Suppressor macrophage treated with lipopolysaccharide for 1 hour (primary cell): ENCODE data around the gene KLF12.

ENCODE experiments used
- DNase-seq, 3 donors: peaks; one replicate each; pipeline ENCODE4 v3.0.0-alpha.2; 2020 to 2022

The KLF12 gene

DNA sequence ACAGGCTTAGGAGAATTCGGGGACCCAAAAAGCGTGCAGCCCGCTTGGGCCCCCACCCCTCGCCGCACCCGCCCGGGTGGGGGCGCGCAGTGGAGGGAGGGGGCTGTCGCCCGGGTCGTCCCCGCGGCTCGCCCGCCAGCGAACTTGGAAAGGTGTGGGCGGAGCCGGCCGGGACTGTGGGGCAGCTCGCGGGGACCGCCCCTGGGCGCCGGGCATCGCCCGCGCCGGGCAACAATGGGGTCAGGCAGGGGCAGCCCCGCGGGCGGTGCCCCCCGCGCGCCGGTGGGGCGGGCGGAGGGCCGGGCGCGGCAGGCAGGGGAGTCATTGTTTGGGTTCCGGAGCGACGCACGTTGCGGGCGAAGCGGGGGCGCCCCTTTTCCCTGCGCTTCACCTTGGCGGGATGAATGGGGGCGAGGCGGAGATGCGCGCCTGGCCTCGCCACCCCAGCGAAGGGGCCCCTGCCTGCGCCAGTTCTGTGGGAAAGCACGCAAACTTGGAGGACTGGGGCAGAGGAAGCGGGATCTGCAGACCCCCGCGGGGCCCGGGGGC, 647 bp upstream of the KLF12 start:
- peak in 2 of 3 donors; percentile 39 to 50 for DNase-seq

DNA sequence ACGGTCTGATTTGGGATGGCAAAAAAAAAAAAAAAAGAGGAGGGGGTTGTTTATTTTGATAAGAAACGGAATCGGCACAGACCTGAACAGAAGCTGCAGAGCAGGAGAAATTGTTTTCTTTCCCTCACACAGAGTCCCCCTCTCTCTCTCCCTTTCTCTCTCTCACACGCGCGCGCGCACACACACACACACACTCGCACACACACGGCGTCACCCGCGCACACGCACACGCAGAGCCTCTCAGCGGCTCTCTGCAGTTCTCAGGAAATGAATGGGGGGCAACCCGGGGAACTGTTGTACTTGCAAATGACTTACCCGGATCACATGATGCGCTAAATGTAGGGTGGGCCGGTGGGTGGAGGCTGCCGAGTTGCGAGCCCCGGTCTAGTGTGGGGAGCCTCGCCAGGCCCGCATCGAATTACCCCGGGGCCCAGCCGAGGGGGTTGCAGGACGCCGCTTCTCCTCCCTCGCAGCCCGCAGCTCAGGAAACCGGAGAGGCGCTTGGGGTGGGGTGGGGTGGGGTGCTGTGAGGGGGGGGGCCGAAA, 475 bp downstream of the KLF12 start:
- DNase-seq, result peak; percentile 35 to 49 (median 48)

DNA sequence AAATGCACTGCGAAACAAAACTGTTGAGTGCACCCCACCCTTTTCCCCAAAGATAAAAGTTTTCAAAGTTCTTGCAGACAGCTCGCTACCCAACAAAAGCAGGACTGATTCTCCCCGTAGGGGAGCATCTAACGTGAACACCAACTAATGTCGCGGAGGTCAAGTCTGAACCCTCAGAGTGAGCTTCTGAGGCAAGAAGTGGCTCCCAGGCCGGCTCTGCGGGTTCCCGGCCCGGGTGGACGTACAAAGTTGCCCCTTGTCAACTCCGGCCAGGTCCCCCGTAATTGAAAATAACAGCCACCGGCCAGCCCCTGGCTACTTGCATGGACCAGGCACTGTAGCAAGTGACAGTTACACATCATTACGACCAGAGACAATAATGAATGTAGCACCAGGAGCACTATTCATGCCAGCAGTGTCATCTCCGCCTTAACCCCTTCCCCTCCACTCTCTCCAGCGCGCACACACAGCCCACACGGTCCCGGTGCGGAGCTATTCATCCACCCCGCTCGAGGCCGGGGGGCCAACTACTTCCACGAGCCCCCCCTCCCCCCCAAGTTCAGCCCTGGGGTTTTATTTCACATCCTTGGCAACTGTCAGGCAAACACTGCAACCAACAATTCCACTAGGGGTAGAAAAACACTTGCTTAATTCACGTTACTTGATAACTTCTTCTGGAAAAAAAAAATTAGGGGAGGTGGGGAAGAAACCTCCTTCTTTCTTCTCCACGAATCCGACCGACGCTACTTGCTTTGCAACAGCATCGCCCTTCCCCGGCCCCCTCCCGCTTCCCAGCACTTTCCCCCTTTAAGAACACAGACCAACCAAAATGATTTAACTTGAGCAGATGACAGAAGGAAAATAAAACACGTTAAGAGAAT, 1.2 kb downstream of the KLF12 start:
- DNase-seq, result peak in 2 of 3 donors; percentile 2 to 7

DNA sequence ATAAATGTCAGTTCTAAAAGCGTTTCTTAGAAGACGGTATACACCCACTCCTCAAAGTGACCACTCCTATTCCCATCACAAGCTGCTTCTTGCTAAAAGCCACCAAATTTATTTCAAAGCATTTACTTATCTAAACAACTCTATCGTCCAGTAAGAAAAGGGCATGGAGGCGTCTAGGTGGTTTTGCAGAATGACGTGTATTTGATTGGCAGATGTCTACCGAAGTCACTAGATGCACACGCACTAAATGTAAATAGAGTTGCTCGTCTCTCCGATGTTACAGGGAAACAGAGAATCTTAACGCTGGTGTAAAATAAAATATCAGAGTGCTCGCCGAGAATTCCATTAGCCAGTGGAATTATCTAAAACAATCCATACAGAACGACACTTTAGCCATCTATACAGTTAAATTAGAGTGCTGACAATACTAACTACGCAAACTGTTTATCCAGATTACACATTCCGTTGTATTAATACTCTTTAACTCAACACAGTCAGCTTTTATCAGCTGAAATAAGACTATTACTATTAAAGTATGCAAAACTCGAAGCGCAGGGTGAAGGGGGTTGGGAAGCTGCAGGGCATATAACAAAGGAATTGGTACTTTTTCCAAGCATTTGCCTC, 1.9 kb downstream of the KLF12 start:
- DNase-seq, result no peak

DNA sequence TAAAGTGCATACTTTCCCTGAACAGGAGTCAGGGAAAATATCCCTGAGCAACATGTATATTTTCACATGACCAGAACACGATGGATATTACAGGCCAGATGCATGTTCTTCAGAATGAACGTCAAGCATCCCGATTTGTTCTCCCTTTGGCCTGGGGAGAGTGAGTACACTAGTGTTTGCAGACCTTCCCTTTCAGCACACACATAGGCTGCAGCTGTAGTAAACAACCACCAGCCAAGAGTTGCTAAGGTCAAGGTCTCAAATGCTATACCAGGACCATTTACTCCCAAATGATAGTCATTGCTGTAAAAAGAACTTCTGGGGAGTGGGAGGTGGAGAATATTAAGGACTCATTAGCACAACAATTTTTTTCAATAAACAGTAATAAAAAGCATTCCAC, 3.0 kb downstream of the KLF12 start:
- no peak for DNase-seq

DNA sequence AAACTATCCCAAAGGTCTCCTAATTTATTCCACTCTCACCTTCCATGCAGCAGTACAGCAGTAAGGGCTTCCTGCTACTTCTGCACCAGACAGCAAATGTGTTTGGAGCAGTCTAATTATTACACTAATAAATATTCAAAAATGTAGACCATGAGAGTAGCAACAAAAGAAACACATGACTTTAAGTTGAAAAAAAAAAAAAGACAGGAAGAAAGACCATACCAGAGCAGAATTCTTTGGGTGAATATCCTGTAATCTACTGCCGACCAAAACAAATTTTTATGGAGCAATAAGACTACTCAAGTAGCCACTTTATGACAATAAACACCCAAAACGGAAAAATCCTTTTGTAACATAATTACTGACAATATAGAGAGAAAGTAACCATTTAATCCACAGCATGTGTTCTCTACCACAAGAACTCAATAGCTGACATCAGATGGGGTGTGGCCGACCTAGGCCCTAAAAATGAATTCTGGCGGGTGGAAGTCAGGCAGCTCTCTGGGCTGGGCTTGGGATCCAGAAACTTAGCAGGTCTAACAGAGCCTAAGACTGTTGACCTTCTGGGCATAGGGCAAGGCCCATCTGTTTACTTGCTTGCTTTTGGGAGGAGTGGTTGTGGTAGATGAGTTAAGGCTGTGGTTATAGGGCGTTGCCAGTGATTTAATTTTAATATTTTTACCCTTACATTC, 4.6 kb downstream of the KLF12 start:
- DNase-seq, result no peak

DNA sequence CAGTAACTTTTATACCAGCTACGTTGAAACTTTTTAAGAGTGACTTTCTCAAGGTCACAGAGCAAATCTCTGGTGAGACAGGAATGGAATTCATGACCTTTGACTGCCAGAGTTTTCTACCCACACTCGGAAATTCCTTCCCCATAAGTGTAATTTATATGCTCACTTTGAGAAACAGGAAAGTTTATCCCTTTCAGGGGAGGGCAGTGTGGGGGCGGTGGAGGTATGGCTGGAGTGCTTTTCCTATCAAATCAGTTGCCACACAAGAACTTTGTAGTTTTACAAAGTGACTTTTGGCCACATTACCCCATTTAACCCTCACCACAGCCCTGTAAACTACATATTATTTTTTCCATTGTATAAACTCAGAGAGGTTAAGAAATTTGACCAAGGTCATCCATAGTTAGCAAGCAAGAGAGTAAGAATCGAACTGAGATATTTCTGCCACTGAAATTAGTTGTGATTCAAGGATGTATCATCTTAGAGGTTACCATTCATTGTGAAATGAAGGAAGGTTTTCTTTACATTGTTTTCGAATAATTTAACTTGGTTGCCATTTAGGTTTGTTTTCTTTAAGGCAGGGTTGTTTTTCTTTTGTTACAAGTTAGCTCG, 5.9 kb downstream of the KLF12 start:
- DNase-seq, result peak in 2 of 3 donors; percentile 6 to 10

DNA sequence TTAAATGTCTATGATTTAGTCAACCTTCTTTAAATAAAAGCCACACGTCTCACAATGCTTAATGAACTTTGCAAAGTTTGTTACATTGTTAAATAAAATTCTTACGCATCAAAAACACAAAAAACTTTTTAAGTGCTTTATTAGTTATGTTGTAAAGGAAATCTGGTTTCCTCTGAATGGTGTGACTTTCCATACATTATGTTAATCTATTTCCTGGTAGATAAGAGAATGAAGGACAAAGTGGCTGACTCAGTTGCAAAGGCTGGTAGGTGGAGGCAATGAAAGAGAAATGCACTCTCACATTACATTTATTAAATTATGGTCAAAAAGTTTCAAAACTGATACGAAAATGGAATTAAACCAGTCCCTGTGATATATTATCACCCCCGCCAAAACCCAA, 15.9 kb downstream of the KLF12 start:
- DNase-seq, result no peak

DNA sequence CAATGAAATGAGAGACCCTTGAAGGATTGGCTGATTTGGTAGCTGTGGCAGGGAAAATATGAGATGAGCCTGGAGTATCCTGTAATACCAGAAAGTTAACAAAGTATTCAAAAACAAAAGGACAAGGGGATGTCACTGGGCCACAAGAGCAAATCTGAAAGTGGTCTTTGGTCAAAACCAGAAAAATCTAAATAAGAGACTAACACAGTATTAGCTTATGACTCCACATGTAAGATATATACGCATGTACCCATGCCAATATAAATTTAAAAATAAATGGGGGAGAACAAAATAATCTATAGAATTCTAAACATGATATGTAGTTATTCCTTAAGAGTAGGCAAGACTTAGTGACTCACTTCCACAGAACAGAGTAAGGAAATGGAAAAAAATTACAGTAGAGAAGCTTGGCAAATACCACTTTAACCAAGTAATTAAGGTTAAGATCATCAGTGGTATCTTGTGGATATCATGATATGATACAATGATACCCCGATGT, 16.9 kb downstream of the KLF12 start:
- no peak for DNase-seq

DNA sequence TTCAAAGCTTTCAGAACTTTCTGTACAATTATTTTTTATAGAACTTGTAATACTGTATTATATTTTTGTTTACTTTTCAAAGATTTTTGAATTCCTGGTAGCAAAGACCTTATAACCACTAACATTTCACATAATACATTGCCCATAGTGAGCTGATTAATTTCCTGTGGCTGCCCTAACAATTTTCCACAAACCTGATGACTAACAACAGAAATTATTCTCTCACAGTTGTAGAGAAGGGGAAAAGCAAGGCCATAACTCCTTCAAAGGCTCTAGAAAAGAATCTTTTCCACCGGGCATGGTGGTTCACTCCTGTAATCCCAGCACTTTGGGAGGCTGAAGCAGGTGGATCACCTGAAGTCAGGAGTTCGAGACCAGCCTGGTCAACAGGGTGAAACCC, 19.1 kb downstream of the KLF12 start:
- DNase-seq, result no peak

DNA sequence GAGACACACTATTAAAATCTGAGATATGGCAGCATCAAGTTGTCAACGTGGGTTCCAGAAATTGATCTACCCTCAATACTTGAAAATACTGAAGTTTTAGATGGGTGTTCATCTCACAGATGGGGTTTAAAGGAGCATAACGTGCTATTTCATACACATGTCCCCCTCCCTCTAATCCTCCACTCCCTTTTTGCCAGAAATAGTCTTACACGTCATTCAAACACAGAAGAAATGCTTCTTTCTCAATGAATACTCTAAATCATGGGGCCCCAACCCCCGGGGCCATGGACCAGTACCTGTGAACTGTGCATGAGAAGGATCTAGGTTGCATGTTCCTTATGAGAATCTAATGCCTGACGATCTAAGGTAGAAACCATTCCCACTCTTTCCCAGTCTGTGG, 19.6 kb downstream of the KLF12 start:
- no peak for DNase-seq

DNA sequence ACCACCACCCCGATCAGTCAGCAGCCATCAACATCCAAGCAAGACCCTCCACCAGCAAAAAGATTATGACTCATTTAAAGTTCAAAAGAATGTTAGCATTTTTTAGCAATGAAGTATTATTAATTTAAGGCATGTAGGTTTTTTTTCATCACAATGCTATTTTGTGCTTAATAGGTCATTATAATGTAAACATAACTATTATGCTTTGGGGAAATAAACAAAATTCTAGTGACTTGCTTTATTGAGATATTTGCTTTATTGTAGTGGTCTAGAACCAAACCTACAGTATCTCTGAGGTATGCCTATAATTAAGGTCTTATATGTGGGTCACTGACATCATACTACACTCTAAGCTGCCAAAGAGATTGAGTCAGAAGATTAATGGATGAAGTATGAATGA, 20.0 kb downstream of the KLF12 start:
- no peak for DNase-seq

DNA sequence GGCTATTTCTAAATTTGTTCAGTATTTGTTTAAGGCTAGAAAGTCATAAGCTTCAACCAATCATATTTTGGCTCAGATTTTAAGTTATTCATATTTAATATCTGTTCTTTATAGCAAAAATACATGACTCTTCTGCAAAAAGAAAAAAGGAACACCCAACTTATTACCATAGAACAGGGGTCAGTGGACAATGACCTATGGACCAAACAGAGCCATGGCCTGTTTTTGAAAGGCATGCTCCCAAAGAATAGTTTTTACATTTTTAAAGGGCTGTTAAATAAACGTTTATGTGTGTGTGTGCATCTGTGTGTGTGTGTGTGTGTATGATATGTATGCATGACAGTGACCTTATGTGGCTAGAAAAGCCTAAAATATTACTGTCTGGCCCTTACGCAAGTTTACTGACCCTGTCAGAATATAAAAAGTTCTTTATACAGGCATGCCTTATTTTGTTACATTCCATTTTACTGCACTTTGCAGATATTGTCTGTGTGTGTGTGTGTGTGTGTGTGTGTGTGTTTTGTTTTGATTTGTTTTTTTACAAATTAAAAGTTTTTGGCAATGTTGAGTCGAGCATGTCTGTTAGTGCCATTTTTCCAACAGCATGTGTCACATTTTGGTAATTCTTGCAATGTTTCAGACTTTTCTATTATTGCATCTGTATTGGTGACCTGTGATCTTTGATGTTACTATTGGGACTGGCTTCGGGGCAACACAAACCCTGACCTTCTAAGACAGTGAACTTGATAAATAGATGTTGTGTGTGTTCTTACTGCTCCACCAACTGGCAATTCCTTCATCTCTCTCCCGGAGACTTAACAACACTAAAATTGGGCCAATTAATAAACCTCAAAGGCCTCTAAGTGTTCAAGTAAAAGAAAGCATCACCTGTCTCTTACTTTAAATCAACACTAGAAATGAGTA, 22.0 kb downstream of the KLF12 start:
- DNase-seq, result no peak

DNA sequence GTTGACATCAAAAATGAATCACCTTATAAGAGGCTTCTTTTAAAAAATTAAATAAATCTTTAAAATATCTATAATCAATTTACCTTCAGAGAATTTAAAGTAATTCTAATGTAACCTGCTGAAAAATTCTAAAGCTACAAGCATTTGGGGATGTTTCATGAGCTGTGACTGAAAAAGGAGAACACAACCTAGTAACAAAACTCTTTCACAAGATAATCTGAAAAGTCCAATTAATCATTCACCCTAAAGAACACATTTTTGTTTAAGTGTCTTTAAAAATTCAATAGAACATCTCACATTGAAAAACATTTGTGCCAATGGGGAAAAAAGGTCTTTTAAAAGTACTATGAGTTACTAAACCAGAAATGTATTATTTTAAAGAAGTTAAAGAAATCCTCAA, 22.8 kb downstream of the KLF12 start:
- no peak for DNase-seq

DNA sequence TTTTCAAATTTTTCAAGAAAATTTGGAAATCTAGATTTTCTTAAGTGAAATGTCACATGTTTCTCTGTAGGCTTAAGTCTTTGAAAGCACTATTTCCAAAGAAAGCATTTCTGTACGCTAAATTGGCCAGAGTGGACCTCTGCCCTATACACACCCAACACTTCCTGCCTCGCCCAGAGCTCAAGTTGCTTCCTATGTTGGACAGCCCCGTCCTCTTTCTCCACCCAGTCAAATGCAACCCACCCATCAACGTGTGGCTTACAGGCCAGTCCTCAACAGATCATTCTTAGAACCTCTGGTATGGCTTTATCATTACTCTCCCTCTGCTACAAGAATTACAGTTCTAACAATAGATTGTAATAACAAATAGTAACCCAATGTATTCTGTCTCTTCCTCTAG, 24.2 kb downstream of the KLF12 start:
- no peak for DNase-seq

DNA sequence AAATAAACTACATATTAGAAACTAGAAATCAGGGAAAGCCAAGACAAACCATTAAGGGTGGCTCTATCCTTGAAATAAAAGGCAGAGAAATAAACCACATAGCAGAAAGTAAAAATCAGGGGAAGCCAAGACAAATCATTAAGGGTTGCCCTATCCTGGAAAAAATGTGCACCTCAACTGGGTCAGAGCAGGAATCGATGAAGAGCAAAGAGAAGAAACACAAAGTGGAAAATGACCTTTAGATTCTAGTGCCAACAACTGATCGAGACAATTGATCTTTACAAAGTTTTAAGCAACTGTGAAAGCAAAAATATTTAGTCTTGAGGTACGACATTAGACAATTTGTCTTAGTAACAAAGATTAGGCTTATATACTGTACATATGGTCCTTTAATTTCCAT, 26.6 kb downstream of the KLF12 start:
- no peak for DNase-seq

DNA sequence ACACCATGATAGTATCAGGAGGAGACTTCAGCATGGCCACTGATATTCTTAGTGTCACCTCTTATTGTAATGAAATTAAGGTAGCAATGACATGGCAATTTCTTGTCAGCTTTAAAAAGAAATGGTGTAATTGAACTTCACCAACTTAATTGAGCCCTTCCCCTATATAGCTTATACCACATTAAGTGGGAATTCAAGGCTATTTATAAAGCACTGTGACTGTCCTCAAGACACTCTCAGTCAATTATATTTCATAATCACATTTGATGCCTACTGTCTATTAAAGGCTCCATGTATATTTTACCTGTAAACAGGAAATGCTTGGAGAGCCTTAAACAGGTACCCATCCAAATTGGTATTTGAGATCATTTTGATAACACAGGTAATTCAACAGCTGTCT, 28.3 kb downstream of the KLF12 start:
- no peak for DNase-seq

DNA sequence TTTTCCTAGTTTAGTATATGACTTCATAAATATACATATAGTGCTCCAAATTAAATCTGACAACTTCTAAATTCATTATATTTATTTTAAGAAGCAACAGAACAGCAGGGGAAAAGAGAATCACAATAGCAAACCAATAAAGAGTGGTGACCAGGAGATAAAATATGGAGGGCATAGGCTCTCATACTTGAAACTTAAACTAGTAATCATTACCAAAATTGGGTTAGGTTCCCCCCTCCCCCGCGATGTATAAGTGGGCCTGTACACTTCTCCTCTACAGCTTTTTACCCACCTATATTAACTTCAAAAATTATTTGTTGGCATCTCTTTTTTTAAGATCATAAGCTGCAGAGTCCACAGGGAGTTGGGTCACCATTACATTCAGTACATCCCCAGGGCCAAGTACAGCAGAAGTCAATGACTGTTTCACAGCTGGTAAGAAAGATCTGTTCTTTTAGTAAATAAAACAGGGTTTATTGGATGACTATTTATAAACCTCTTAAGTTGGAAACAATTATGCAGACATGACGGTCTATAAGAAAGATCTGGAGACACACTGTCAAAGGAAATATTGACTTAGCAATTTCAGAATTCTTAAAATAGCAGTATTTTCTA, 29.4 kb downstream of the KLF12 start:
- no peak for DNase-seq

DNA sequence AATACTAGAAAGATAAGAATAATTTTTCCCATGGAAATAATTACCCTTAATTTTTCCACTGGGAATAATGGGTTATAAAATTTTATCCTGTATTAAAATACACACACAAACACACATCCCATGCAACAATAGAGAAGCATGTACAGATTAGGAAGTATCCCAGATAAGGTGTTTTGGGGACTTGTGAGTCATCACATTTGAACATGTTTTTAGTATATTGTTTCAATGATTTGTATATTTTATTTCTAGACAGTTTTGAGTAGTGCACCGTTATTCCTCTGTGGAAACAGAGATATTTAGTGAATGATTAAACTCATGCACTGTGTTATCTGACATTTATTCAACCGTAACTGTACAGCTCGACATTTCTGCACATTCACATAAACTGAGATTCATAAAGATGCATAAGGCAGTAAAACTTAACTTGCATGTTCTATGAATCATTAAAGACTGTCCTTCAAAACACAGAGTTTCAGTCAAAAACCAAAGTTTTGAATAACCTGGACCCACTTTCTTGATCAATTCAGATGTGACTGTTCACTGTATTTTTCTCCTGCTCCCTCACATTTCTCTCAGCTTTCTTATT, 30.1 kb downstream of the KLF12 start:
- no peak for DNase-seq

DNA sequence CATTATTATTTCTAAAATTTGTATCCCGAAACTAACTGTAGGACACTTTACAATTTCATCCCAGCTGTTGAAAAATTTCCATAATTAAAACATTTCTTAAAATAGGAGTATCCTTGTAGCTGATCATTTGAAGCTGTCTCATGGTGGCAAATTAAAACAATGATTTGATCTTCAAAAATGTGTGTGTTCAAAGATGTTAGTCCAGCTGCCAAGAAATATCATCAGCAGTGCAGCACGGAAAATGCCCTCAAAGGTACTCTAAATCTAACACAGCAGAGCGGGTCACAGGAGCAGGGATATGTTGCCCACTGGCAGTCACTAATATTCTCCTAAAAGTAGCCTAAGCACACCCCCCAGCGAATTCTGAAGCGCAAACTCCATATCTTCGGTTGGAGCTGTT, 31.0 kb downstream of the KLF12 start:
- DNase-seq, result no peak

DNA sequence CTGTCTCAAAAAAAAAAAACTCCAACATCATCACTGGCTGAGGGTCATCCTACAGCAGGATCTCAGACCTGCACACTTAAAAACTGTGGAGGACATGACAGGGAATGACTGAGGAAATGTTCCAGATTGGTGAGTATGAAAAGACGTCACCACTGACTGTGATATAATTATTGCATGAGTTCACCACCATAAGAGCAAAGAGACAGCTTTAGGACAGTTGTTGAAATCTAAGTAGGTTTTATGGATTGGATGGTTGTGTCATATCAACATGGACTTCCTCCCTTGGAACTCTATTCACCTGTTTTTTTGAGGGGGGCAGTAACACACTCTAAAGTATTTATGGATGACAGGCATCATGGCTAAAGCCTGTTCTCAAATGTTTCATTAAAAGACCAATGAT, 31.5 kb downstream of the KLF12 start:
- DNase-seq, result no peak
